ENCODE results near the gene PEA15.

The PEA15 gene

GRCh38 chr1:160244209-160244608 lies 39.0 kb downstream of the PEA15 start:
- DNase-seq, result no peak

DNA sequence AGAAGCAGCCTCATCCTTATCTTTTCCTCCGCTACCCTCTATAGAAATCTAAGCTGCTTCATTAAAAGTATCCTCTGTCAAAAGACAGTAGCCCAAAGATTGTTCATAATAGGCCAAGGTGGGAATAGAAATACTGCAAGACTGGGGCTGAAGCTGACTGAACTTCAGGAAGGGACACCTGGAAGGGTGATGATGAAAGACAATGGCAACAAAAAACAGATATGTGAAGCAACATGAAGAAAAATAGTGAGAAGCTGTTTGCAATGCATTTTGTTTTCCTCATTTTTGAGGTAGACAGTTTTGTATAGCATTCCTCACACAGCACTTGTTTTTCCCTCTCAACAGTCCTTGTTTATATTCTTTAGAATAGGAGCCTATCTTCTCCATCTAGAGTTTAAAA lies 40.2 kb downstream of the PEA15 start:
- no peak for DNase-seq

GRCh38 chr1:160247053-160247452 lies 41.9 kb downstream of the PEA15 start:
- no peak for DNase-seq

GRCh38 chr1:160251011-160251410 lies 45.8 kb downstream of the PEA15 start:
- no peak for DNase-seq

GRCh38 chr1:160251687-160252526 lies 46.7 kb downstream of the PEA15 start:
- DNase-seq, result peak; percentile 77

DNA sequence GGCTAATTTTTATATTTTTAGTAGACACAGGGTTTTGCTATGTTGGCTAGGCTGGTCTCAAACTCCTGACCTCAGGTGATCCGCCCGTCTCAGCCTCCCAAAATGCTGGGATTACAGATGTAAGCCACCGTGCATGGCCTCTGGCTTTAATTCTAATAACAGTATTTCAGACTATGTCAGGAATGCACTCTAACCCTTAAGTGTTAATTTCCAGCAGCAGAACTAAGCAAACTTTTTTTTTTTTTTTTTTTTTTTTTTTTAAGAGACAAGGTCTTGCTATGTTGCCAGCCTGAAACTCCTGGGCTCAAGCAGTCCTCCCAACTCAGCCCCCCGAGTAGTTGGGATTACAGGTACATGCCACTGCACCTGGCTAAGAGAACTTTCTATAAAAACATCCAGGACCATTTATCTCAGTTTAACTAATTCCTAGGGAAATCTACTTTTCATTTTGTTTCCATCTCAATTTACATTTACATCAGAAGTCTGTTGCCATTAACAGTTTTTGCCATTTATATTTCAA lies 50.7 kb downstream of the PEA15 start:
- DNase-seq, result no peak

- DNase-seq, result no peak
Measured at GRCh38 chr1:160256396-160257046, 51.3 kb downstream of the PEA15 start.

GRCh38 chr1:160257411-160258015 lies 52.3 kb downstream of the PEA15 start:
- no peak for DNase-seq

DNA sequence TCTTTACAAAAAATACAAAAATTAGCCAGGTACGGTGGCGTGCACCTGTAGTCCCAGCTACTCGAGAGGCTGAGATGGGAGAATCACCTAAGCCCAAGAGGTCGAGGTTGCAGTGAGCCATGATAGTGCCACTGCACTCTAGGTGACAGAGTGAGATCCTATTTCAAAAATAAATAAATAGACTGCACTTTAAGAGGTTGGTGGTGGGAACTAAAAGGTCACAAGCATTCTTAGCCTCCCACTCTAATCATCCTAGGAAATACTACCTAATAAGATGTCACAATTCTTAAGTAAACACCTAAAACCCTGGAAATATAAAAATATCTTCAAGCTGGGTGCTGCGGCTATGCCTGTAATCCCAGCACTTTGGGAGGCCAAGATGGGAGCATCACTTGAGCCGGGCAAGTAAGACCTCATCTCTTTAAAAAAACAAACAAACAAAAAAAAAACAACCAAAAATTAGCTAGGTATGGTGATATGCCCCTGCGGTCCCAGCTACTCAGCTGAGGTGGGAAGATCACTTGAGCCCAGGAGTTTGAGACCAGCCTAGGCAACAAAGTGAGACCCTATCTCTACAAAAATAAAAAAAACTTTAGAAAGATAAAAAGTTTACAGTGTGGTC lies 53.1 kb downstream of the PEA15 start:
- no peak for DNase-seq

- no peak for DNase-seq
Measured at GRCh38 chr1:160260406-160261382, 55.5 kb downstream of the PEA15 start.

- peak; percentile 44 for DNase-seq
Measured at GRCh38 chr1:160261556-160261892, 56.3 kb downstream of the PEA15 start.

- peak; percentile 99 for DNase-seq
Measured at GRCh38 chr1:160261893-160262794, 57.0 kb downstream of the PEA15 start, which contains the start of gene DCAF8. Gene DCAF8 (minus strand): TSS chr1:160262549. CDS start chr1:160244008, 18,541 bp downstream.

DNA sequence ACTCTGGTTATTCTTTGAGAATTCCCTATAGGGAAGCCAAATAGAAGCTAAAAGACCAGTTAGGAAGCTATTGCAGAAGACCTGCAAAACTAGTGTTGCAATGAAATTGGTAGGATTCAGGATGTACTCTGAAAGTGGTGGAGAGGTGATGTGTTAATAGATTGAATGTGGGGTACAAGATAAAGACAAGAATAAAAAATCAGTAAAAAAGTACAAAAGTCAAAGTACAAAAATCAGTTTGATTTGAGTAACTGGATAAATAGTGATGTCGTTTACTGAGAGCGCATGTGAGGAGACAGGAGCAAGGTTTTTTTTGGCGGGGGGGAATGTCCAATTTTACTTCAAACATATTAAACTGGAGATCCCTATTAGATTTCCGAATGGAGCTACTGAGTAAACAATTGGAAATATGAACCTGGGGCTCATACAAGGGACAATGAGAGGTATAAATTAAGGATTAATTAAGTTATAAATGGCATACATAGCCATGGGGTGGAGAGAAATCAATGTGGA lies 59.7 kb downstream of the PEA15 start:
- no peak for DNase-seq
